SIG-M5 treated with dmso at 0.1 percent for 504 hours (cell line): ENCODE results near the gene CDKN2B.

Experiments
- DNase-seq: peaks from one replicate; lab custom pipeline; 2025; ENCODE audit not compliant: unreplicated experiment; lab: John Stamatoyannopoulos, UW

CDKN2B gene

GRCh38 chr9:22035591-22036011 lies 26.5 kb upstream of the CDKN2B start:
- DNase-seq: no peak

GRCh38 chr9:22033012-22033630 lies 24.0 kb upstream of the CDKN2B start:
- DNase-seq: no peak

- DNase-seq: peak; percentile 24
Measured at GRCh38 chr9:22031655-22032411, 22.7 kb upstream of the CDKN2B start.

- peak; percentile 99 for DNase-seq
Measured at GRCh38 chr9:22030101-22030598, 21.0 kb upstream of the CDKN2B start.

- DNase-seq: no peak
Measured at GRCh38 chr9:22029231-22029630, 20.1 kb upstream of the CDKN2B start.

- DNase-seq: no peak
Measured at GRCh38 chr9:22028394-22028793, 19.3 kb upstream of the CDKN2B start.

- DNase-seq: no peak
Measured at GRCh38 chr9:22026696-22027095, 17.6 kb upstream of the CDKN2B start.

- DNase-seq: no peak
Measured at GRCh38 chr9:22022396-22022795, 13.3 kb upstream of the CDKN2B start.

- no peak for DNase-seq
Measured at GRCh38 chr9:22010866-22011625, 1.9 kb upstream of the CDKN2B start.

- DNase-seq: peak; percentile 68
Measured at GRCh38 chr9:22009506-22009867, 382 bp upstream of the CDKN2B start.

GRCh38 chr9:22008384-22008716 lies 755 bp downstream of the CDKN2B start:
- DNase-seq: no peak

GRCh38 chr9:22005702-22006606 lies 3.2 kb downstream of the CDKN2B start:
- DNase-seq: no peak

- DNase-seq: no peak
Measured at GRCh38 chr9:22005021-22005701, 3.9 kb downstream of the CDKN2B start.

GRCh38 chr9:22002038-22002437 lies 7.1 kb downstream of the CDKN2B start:
- DNase-seq: no peak

GRCh38 chr9:21998026-21998425 lies 11.1 kb downstream of the CDKN2B start:
- DNase-seq: no peak

GRCh38 chr9:21997480-21997879 lies 11.6 kb downstream of the CDKN2B start:
- DNase-seq: no peak

- no peak for DNase-seq
Measured at GRCh38 chr9:21996858-21997257, 12.2 kb downstream of the CDKN2B start.

GRCh38 chr9:21996438-21996837 lies 12.7 kb downstream of the CDKN2B start:
- DNase-seq: no peak

GRCh38 chr9:21995666-21996398 lies 13.3 kb downstream of the CDKN2B start:
- DNase-seq: peak; percentile 44
